Measurements from ENCODE around the gene LRRC4B. TPM values are rescaled to one million over a fixed set of nuclear protein-coding genes. Genes with fewer than 3 reads are reported as not detected.
"Not testable (repeated sequence)": the region's sequence is repeated elsewhere in the genome, so short reads cannot be mapped to it uniquely, and the experiment has no call there.

The LRRC4B gene
- total and polyA plus RNA-seq, 12 donors, result 0.07 to 24.1 (median 1.3) TPM

- Histone ChIP-seq H3K27me3 (peaks cover 4% of the 10 kb centered on the region), H3K36me3 (replicated peaks in 1 of 2) (no peaks in the 10 kb centered on the region), H3K4me1 (replicated peaks in 1 of 2) (no peaks in the 10 kb centered on the region), H3K4me3 (no peak overlapping the region), H3K27ac (no peak overlapping the region), H3K9me3 (replicated peaks in 1 of 3) (peaks cover 0 to 3% (median 0%) of the 10 kb centered on the region in 3 donors)
- no peak for TF ChIP-seq CTCF (IDR thresholded peaks at IDR 0.05)
- TF ChIP-seq POLR2A (IDR thresholded peaks at IDR 0.05), result no peak
- intact Hi-C loops (cut with DNase I), result no loop called here
- no peak for DNase-seq
- WGBS, 4 donors, result 74 to 81% (median 77%) methylated on average over 4 of the region's 4 CpGs
Measured at GRCh38 chr19:50532952-50533351, 35.3 kb downstream of the LRRC4B start.

- WGBS, 4 donors, result 56 to 68% (median 60%) methylated on average over 1 to 14 of the region's 14 CpGs
- no peak for TF ChIP-seq POLR2A (IDR thresholded peaks at IDR 0.05)
- TF ChIP-seq CTCF (IDR thresholded peaks at IDR 0.05), result no peak
- H3K4me1 ChIP-seq (replicated peaks in 1 of 2), result no peaks in the 10 kb centered on the region
- no peaks in the 10 kb centered on the region for H3K27me3 ChIP-seq
- intact Hi-C loops (cut with DNase I), result no loop called here
- H3K4me3 ChIP-seq, result no peak overlapping the region
- no peak for DNase-seq
- H3K36me3 ChIP-seq (replicated peaks in 1 of 2), result no peaks in the 10 kb centered on the region
- peaks cover 0 to 3% (median 0%) of the 10 kb centered on the region in 3 donors for H3K9me3 ChIP-seq (replicated peaks in 1 of 3)
- H3K27ac ChIP-seq, result no peak overlapping the region
Measured at GRCh38 chr19:50531171-50531612, 37.0 kb downstream of the LRRC4B start.

GRCh38 chr19:50528052-50528451 lies 40.2 kb downstream of the LRRC4B start:
- intact Hi-C loops (cut with DNase I); DNase-seq; H3K36me3 ChIP-seq (replicated peaks in 1 of 2); H3K4me1 ChIP-seq (replicated peaks in 1 of 2); H3K27ac ChIP-seq; H3K9me3 ChIP-seq (replicated peaks in 1 of 3); H3K27me3 ChIP-seq; H3K4me3 ChIP-seq: not testable (repeated sequence)
- WGBS, 4 donors, result 75 to 88% (median 80%) methylated on average over 3 of the region's 3 CpGs

- no peaks in the 10 kb centered on the region for H3K27me3 ChIP-seq
- no peaks in the 10 kb centered on the region for H3K4me1 ChIP-seq (replicated peaks in 1 of 2)
- TF ChIP-seq POLR2A (IDR thresholded peaks at IDR 0.05) (no peak), CTCF (IDR thresholded peaks at IDR 0.05) (no peak)
- H3K9me3 ChIP-seq (replicated peaks in 1 of 3), result no peaks in the 10 kb centered on the region
- no peak overlapping the region for H3K4me3 ChIP-seq
- intact Hi-C loops (cut with DNase I), result no loop called here
- no peak for DNase-seq
- no peaks in the 10 kb centered on the region for H3K36me3 ChIP-seq (replicated peaks in 1 of 2)
- no peak overlapping the region for H3K27ac ChIP-seq
- 76 to 84% (median 80%) methylated on average over 10 of the region's 10 CpGs for WGBS, 4 donors
Measured at GRCh38 chr19:50522881-50523280, 45.4 kb downstream of the LRRC4B start.

GRCh38 chr19:50520822-50521465 lies 47.3 kb downstream of the LRRC4B start:
- 84 to 87% (median 86%) methylated on average over 17 of the region's 17 CpGs for WGBS, 4 donors
- Histone ChIP-seq H3K4me3 (no peak overlapping the region), H3K9me3 (replicated peaks in 1 of 3) (no peaks in the 10 kb centered on the region), H3K27ac (no peak overlapping the region), H3K36me3 (replicated peaks in 1 of 2) (no peaks in the 10 kb centered on the region), H3K27me3 (no peaks in the 10 kb centered on the region), H3K4me1 (replicated peaks in 1 of 2) (no peaks in the 10 kb centered on the region)
- no peak for TF ChIP-seq POLR2A (IDR thresholded peaks at IDR 0.05)
- TF ChIP-seq CTCF (IDR thresholded peaks at IDR 0.05), result no peak
- intact Hi-C loops (cut with DNase I), result no loop called here
- DNase-seq, result no peak

Data from adrenal gland (tissue), 12 donors.